Astrocyte of the cerebellum (primary cell): ENCODE data around the gene SCARB1.
"Not testable (repeated sequence)": the region's sequence is repeated elsewhere in the genome, so short reads cannot be mapped to it uniquely, and the experiment has no call there.

Experiments used
- DNase-seq: peaks from one replicate; pipeline ENCODE4 v3.0.0-alpha.2; 2011; ENCODE audit warnings: low read depth
- H3K4me3 ChIP-seq: 2 replicates; pipeline ENCODE4 v1.5.1; 2011; ENCODE audit warnings: mild to moderate bottlenecking, low read depth, low read length, moderate library complexity
- in situ Hi-C: cut with HindIII; loops from 2 replicates; pipeline ENCODE4 v1.10.0; 2017; ENCODE audit warnings: low sequenced_read_pairs
- TF ChIP-seq, protein P1 (sequence below): IDR thresholded peaks from 2 replicates; pipeline ENCODE4 v1.5.1; 2012; ENCODE audit warnings: low read length, low read depth, moderate library complexity, mild to moderate bottlenecking; ENCODE audit errors: missing control alignments

SCARB1 gene, protein sequence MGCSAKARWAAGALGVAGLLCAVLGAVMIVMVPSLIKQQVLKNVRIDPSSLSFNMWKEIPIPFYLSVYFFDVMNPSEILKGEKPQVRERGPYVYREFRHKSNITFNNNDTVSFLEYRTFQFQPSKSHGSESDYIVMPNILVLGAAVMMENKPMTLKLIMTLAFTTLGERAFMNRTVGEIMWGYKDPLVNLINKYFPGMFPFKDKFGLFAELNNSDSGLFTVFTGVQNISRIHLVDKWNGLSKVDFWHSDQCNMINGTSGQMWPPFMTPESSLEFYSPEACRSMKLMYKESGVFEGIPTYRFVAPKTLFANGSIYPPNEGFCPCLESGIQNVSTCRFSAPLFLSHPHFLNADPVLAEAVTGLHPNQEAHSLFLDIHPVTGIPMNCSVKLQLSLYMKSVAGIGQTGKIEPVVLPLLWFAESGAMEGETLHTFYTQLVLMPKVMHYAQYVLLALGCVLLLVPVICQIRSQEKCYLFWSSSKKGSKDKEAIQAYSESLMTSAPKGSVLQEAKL

DNA sequence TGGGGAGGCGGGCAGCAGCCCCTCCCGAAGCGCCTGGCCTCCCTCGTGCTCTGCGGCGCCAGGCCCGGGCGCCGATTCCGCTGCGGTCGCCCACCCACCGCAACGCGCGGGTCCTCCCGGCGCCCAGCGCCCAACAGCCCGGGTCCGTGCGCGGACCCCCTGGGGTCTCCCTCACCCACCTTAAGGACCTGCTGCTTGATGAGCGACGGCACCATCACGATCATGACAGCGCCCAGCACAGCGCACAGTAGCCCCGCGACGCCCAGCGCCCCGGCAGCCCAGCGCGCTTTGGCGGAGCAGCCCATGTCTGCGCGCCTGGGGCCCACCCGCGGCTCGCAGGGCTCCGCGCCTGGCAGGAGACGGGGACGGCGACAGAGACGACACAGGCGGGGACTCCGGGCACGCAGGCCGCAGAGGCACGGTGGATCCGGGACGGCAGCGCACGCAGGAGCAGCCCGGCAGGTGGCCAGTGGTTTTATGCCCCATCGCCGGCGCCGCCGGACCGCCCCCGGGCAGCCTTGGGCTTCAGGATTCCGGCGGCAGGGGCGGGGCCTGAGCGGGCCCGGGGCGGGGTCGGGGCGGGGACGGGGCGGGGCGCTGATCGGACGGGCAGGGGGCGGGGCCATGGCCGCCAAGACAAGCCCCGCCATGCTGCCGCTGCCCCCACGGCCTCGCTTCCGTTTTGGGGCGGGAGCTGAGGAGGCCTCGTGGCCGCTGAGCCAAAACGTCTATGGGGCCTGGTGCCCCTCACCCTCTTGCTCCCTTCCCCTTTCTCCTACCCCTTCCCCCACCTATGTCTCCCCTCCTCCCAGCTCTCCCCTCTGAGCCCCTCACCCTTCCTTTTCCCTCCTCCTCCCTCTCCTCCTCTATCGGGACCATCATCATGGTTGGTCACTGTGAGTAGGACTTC lies at the start of gene SCARB1:
TSS of gene SCARB1 (minus strand) at position 449 of the 910 bp plus-strand sequence. CDS start at position 305, 144 bp downstream.
- TF ChIP-seq, protein P1, sequence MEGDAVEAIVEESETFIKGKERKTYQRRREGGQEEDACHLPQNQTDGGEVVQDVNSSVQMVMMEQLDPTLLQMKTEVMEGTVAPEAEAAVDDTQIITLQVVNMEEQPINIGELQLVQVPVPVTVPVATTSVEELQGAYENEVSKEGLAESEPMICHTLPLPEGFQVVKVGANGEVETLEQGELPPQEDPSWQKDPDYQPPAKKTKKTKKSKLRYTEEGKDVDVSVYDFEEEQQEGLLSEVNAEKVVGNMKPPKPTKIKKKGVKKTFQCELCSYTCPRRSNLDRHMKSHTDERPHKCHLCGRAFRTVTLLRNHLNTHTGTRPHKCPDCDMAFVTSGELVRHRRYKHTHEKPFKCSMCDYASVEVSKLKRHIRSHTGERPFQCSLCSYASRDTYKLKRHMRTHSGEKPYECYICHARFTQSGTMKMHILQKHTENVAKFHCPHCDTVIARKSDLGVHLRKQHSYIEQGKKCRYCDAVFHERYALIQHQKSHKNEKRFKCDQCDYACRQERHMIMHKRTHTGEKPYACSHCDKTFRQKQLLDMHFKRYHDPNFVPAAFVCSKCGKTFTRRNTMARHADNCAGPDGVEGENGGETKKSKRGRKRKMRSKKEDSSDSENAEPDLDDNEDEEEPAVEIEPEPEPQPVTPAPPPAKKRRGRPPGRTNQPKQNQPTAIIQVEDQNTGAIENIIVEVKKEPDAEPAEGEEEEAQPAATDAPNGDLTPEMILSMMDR, result no peak
- peak; percentile 29 for DNase-seq
- H3K4me3 ChIP-seq, result peak within 1 kb of the TSS; percentile 62
- in situ Hi-C loops, result no loop called here

DNA sequence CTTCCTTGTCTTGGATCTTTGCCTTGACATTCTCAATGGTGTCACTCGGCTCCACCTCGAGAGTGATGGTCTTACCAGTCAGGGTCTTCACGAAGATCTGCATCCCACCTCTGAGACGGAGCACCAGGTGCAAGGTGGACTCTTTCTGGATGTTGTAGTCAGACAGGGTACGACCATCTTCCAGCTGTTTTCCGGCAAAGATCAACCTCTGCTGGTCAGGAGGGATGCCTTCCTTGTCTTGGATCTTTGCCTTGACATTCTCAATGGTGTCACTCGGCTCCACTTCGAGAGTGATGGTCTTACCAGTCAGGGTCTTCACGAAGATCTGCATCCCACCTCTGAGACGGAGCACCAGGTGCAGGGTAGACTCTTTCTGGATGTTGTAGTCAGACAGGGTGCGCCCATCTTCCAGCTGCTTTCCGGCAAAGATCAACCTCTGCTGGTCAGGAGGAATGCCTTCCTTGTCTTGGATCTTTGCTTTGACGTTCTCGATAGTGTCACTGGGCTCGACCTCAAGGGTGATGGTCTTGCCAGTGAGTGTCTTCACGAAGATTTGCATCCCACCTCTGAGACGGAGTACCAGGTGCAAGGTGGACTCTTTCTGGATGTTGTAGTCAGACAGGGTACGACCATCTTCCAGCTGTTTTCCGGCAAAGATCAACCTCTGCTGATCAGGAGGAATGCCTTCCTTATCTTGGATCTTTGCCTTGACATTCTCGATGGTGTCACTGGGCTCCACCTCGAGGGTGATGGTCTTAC lies 49.0 kb upstream of the SCARB1 start:
- DNase-seq, in situ Hi-C loops: not testable (repeated sequence)
- H3K4me3 ChIP-seq, result peak overlapping the region; percentile 100

DNA sequence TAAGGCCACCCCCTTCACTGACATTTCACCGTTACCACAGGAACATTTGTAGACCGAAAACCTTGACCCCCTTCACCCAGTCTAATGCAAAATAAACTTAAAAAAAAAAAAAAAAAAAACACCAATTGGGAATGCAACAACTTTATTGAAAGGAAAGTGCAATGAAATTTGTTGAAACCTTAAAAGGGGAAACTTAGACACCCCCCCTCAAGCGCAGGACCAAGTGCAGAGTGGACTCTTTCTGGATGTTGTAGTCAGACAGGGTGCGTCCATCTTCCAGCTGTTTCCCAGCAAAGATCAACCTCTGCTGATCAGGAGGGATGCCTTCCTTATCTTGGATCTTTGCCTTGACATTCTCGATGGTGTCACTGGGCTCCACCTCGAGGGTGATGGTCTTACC lies 47.9 kb upstream of the SCARB1 start:
- in situ Hi-C loops, result not testable (repeated sequence)
- peak overlapping the region; percentile 29 for H3K4me3 ChIP-seq

DNA sequence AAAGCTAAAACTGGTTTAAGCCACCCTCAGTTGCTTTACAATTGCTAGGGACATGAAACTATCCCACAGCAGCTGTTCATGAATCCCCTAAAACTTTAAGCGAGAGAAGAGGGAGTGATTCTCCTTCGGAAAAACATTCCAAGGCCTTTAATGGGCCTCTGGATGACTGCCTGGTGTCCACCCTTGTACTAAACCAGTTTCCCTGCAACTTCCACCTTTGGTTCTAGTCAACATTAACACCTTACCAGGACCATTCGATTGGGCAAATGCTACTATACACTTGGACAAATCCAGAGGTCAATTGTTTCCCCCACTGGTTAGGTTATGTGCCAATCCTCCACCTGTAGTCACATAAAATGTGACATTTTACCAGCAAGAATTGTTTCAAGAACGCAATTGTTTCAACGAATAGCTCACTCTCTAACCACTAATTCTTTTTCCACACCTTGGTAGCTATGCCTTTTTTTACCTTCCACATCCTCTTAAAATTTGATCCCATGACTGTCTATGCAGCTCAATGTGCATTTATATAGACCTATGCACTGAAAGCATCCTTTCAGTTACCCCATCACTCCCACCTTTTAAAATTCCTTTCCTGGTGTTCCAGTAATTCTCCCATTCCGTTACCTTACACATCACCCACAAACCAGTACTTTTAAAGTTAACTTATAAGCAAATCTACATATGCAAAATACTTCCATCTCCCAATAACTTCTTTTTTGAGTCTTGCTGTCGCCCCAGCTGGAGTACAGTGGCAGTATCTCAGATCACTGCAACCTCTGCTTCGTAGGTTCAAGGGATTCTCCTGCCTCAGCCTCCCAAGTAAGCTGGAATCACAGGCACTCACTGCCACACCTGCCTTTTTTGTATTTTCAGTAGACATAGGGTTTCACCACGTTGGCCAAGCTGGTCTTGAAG lies 47.2 kb upstream of the SCARB1 start:
- no peak for DNase-seq
- in situ Hi-C loops, result no loop called here
- peak overlapping the region; percentile 29 for H3K4me3 ChIP-seq
- TF ChIP-seq, protein P1, result no peak

More for the DNA sequence above, 47.9 kb upstream of the SCARB1 start:
- DNase-seq, result not testable (repeated sequence)

DNA sequence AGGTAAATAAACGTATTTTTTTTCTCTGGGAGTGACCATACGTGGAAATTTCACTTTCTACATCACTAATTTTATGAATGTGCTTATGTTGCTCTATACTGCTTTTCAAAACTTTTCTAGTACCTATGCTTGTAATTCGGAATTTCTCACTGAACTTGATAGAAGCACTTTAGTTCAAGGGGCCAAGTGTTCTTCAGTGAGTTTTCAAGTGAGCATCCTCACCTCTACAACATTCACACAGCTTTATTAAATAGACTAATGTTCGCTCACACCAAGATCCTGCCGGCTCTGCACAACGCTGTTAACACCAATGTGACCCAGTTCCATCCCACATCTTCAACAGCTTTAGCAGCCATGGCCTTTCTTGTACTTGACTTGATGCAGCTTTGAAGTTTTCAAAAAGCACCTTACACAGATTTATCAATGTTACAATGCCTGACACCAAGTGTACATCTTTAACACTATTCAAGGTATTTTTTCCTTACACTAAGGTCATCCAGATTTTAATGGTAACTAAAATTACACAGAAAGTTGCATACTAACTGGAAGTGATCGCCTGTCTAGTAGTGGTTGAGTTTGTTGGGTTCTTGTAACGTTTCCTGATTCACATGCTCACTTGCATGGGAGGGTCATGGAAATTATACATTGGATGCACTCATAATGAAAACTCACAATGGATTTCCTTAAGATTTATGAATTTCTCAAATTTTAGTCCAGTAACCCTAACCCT lies 46.3 kb upstream of the SCARB1 start:
- no peak overlapping the region for H3K4me3 ChIP-seq
- in situ Hi-C loops, result no loop called here
- no peak for DNase-seq
- TF ChIP-seq, protein P1, result no peak

DNA sequence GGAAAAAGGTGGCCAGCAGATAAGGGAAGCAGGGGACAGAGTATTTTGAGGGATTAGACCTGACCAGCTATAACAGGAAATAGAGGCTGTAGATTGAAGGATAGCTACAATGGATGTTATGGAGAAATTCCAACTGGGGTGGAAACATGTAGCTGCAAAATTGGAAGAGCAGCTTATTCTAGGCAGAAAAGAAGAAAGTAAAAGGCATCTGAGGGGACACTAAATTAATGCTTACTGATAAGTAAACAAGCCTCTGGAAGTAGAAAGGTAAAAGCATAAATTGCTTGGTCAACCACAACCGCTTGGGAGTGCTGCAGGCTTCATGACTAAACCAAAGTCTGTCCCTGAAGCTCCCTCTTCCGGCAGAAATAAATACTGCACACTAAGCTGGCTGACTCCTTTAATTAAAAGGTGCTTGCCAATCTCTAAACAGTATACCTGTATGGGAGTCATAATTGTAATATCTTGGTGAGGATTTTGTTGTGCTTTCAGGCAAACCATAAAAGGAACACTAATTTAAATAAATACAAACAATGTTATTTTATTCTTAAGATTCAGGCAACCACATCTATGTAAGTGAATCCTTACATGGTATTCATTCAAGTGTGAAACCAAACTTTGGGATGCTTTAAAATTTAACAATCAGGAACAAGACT lies 43.1 kb upstream of the SCARB1 start:
- DNase-seq, result peak; percentile 91
- TF ChIP-seq, protein P1, result peak; percentile 97
- in situ Hi-C loops, result no loop called here
- no peak overlapping the region for H3K4me3 ChIP-seq
